ENCODE data around the gene ANKRD49.
A peak's percentile ranks its signal among the peaks of the same experiment; 100 is the strongest.
"Not testable (repeated sequence)": the region's sequence is repeated elsewhere in the genome, so short reads cannot be mapped to it uniquely, and the experiment has no call there.

The ANKRD49 gene, protein sequence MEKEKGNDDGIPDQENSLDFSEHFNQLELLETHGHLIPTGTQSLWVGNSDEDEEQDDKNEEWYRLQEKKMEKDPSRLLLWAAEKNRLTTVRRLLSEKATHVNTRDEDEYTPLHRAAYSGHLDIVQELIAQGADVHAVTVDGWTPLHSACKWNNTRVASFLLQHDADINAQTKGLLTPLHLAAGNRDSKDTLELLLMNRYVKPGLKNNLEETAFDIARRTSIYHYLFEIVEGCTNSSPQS

DNA sequence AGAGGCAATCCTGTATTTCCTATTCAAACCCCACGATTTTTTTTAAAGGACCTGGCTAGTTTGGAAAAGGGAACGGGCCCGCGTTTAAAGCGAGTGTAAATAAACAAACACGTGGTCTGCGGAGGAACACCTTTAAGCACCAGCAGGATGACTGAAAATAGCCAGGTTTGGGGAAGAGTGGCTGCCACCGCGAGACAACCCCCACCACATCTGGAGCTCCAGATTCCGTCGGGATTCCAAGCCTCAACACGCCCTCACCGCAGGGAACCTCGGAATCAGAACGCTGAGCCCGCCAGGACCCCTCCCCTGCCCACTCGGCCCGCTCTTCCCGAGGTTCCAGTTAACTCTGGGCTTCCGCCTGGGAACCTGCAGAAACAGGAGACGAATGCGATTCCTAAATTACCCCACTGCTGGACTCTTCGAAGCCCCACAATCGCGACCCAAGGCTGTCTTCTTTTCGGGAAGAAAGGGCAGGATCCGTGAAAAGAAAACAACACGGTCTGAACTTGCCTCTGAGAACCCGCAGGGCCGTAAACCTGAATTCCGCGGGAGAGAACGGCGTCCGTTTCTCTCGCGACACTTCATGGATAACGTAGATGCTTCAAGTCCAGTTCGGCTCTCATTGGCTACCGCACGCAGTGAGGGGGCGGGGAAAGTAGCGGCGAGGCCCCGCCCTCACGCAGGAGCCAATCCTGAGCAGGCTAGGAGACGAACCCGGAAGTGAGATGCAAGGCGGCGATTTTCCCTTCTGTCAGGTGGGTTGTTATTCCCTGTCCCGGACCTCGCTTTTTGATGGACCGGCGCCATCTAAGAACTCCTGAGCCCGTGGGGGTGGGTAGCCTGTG lies at the start of gene ANKRD49, which contains the start of gene MRE11:
ANKRD49 (plus strand) TSS at position 704 of the 845 bp plus-strand sequence. CDS start 2,710 bp downstream, outside the sequence.
MRE11 (minus strand) TSS at position 564 of the 845 bp plus-strand sequence. CDS start 1,043 bp downstream, outside the sequence.
- DNase-seq = peak; percentile 97

DNA sequence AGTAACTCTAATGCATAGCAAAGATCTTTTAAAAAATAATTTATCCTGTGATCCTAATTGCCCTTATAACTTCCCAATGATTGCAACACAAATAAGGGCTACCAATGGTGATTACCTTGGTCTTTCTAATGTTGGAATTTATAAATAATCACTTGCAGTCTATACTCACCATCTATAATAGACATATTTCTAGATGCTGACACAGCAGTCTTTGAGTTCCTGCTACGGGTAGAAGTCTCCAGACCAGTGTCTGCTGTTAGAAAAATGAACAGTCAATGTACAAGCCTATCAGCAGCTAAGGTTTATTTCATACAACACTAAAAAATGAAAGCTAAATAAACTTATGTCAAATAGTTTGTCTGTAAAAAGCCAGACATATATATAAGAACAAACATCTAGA lies 48.1 kb upstream of the ANKRD49 start:
- DNase-seq = no peak

DNA sequence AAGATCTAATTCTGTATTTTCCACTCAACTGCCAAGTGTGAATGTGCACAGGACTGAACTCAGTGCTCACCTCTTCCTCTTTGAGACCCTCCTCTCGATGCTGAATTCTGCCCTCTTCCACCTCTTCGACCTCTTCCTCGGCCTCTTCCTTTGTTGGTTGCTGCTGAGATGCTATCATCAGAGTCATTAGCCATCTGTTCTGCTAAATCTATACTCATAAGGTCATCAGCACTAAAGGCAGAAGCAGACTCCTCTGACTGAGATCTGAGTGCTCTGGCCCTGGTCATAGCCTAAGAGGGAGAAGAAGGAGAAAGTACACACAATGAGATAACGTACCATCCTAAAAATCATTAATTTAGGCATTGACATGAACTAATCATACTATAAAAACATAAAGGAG lies 46.6 kb upstream of the ANKRD49 start:
- DNase-seq = no peak

DNA sequence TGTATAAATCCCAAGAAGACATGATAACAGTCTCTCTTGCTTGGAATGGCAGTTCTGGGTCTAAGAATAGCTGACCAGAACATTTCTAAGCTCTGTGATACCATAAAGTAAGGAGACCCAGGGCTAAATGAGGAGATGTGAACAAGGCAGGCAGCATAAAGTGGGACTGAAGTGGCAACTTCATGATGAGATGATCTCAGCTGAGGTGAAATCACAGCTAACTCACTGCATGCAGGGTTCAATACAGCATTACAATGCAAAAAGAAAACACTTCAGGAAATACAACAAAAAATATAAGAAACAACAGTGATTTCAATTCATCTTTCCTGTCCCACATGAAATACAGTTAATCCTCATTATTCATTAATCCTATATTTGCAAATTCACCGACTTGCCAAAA lies 44.8 kb upstream of the ANKRD49 start:
- DNase-seq = no peak

DNA sequence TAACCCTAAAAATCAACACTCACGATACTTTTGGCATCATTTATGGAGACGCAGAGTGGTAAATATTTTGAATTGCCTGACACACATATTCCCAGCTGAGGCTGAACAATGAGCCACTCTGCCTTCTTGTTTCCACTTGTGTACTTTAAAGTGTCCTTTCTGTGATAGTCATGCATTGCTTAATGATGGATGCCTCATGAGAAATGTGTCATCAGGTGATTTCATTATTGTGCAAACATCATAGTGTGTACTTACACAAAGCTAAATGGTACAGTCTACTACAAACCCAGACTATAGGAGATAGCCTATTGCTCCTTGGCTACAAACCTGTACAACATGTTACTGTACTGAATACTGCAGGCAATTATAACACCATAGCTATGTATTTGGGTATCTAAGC lies 44.3 kb upstream of the ANKRD49 start:
- peak; percentile 75 for DNase-seq

DNA sequence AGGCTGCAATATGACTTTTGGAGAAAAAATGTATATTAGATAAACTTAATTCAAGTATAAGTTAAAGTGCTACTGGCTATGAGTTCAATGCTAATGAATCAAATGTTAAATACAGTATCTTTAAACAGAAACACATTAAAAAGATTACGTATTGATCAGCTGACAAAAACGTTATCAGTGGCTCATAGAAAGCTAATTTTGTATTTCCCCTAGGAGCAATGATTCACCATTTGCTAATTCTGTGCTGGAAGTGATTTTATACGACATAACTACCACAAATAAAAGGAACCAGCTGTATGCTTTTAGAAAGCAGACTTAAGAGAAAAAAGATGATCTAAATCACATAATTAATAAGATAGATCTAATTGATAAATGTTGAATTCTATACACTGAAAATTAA lies 43.7 kb upstream of the ANKRD49 start:
- no peak for DNase-seq

DNA sequence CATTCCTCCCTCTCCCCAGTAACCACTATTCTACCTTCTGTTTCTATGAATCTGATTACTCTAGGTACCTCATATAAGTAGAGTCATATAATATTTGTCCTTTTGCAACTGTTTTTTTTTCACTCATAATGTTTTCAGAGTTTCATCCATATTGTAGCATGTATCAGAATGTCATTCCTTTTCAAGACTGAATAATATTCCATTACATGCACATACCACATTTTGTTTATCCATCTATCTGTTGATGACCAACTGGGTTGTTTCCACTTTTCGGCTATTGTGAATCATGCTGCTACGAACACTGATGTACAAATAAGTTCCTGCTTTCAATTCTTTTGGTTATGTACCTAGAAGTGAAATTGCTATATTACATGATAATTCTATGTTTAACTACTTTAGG lies 40.8 kb upstream of the ANKRD49 start:
- no peak for DNase-seq

DNA sequence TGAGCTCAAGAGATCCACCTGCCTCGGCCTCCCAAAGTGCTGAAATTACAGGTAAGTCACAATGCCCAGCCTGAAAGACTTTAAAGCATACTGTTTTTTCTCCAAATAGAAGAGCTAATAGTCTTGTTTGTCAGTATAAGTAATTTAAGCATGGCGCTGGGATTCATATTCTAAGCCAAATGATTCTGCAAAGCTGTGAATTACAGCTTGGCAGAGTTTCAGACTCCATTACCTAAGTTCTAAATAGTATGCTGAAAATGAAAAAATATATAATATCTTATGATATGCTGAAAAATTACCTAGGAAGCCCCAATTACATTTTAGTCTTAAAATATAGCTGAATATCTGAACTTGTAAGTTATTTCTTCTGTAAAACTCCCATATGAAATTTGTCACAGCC lies 39.5 kb upstream of the ANKRD49 start:
- DNase-seq = no peak

DNA sequence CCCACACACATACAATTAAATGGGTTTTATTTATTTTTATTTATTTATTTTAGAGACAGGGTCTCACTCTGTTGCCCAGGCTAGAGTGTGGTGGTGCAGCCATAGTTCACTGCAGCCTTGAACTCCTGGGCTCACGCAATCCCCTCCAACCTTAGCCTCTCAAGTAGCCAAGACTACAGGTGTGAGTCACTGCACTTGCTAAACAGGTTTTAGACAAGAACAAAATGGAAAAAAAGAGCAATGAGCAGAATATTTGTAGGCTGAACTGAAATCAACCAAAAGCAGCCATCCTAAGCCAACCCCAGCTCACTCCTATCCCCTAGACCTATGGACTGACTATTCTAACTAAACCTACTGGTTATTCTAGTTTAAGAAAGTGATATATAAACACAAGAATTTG lies 37.9 kb upstream of the ANKRD49 start:
- DNase-seq = no peak

DNA sequence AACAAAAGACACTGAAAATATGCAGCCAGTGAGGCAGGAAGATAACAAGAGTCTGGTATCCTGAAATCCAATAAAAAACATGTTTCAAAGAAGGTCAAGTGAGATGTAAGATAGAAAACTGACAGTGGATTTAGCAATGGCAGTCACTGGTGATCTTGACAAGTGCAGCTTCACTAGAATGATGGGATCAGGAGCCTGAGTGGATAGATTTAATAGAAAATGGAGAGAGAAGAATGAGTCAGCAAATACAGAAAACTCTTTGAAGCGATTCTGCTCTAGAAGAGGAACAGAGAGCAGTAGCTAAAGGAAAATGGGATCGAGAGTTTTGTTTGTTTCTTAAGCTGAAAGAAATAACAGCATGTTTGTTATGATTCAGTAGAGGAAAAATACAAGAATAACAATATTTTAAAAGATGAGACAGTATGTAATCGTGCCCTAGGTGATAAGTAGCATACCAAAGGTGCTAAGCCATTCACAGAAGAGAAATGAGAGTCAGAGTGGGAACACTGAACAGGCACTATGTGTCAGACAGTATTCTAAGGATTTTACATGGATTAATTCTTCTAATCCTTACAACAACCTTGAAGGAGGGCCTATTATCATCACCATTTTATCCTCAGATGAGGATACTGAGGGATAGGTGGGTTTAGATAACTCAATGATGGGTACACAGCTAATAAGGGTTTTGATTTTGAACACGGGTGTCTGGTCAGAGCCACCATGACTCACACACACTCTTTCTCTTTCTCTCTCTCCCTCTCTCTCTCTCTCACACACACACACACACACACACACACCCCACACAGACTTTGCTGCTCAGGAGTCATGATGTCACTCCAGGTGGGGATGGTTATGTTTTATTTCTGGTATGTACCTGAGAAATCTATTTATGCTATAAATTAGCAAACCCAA lies 36.4 kb upstream of the ANKRD49 start:
- DNase-seq = no peak

DNA sequence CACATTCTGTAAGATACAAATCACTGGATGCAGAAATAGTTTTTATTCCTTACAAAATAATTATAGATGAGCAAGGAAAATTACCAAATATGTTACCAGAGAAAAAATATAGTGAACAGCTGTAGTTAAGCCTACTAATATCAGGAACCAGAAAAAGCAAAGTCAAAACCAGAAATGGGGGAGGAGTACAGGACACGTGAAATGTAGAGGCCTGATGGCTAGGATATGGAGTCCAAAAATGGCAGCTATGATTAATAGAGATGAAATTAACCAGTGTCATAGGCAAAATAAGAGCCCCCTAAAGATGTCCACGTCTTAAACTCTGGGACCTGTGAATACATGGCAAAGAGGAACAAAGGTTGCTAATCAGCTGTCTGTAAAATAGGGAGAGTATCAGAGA lies 34.2 kb upstream of the ANKRD49 start:
- no peak for DNase-seq

DNA sequence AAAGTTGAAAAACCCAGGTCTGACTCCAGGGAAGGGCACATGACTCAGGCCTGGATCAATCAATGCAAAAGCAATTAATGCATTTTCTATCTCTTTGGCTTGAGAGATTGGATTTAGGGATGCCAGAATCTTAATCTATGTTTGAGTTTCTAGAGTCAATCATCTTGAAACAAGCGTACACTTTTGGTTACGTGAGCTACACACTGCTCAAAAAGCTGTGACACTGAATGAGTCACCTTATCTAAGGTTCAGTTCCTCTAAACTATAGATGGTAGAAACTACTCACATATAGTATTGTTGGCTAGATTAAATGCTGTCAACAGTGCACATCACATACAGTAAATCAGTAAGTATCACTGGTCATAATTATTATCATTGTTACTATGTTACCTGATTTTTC lies 24.4 kb upstream of the ANKRD49 start:
- DNase-seq = no peak

DNA sequence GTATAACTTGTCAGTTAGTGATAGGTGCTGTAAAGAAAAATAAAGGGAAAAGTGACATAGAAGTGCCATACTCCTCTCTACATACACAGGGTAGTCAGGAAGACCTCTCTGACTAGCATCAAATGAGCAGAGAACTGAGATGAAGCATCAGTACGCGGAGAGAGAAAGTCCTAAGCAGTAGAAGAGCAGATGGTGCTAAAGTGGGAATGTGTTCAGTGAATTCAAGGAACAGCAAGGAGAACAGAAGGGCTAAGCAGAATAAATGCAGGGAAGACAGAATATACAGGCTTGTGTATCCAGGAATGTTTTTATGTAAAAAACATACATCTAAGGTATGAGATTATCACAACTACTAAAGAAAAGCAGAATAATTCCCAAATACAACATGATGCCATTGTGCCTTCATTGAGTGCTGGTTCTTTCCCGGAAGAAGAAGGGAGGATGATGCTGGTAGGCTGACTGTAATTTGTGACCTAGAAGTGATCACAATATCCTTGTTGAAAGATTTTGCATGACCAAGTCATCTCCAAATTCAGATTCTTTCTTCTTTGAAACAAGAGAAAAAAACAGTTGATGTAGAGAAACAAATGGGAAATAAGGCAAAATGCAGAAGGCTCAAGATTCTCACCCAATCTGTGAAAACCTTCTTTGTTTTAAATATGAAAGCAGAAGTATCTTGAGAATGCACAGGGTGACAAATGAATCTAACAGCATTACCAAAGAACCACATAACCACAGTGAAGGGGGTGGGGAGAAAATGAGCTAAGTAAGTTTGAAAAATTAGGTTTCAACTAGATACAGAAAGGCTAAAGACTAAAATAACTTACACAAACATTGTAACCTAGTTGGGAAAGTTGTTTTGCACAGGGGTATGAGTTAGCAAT lies 20.6 kb upstream of the ANKRD49 start:
- DNase-seq = no peak

DNA sequence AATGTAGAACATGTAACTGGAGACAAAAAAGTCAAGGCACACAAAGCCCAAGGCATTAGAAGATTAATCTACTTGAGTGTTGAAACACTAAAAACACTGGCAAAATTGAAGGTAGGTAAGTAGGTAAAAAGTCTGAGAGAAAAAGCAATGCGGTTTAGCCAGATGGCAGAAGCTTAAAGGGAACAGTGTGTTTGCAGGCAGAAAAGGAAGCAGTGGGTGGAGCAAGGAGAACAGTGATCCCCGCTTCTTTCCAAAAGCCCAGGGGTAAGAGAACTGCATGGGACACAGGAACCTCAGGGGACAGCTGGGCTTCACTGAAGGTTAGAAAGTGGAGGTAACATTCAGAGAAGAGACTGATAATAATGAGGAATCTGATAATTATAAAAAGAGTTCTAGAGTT lies 16.2 kb upstream of the ANKRD49 start:
- DNase-seq = no peak

DNA sequence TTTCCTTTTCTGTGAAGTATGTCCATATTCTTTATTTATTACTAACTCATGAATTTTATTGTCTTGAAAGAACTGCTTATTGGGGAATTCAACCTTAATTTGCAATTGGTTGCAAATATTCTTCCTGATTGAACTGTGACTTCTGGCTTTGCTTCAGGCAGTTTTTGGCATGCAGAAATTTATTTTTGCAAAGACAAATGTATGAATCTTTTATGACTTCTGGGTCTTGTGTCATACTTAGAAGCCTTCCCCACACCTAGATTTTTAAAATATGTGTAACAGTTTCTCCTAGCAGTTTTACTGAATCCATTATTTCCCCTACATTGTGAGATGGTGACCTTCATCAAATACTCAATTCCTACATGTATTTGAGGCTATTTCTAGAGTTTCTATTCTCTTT lies 12.4 kb upstream of the ANKRD49 start:
- DNase-seq = no peak

DNA sequence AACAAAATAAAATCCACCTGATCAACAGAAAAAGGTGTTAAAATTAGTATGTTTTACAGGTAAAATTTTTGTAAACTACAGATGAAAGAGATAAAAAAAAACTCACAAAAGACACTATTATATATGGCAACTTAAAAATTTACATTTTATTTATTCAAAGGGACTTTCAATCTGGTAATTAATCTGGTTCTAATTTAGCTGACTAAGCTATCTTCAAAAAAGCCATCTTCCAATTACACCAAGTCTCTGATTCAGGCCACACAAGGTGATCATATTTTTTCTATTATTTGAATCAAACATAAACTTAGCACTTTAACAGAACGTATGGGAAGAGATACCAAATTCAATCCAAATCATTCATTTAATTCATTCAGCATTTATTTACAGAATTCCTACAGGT lies 7.7 kb upstream of the ANKRD49 start:
- no peak for DNase-seq

DNA sequence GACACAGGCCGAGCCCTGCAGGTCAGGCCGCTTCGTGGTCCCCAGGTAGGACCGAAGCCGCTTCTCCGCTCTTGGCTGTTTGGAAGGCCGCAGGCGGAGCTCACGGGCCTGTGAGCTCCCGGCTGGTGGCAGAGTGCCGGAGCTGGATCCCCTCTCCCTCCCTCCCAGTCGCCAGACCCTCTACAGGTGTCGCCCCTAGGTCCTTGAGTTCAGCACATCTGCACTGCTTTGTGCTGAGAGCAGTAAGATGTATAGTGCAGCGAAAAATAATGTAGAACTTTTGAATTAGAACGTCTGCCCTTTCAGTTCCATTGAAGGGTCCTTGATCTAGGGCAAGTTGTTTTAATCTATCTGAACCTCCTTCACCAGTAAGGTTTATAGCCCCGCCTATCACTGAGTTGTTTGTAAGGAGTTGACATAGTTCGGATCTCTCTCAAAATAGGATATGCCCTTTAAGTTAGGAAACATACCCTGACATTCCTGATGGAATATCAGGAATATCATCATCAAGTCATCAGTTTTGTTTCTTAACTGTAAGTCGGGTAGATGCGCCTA lies 419 bp downstream of the ANKRD49 start:
- DNase-seq = no peak

DNA sequence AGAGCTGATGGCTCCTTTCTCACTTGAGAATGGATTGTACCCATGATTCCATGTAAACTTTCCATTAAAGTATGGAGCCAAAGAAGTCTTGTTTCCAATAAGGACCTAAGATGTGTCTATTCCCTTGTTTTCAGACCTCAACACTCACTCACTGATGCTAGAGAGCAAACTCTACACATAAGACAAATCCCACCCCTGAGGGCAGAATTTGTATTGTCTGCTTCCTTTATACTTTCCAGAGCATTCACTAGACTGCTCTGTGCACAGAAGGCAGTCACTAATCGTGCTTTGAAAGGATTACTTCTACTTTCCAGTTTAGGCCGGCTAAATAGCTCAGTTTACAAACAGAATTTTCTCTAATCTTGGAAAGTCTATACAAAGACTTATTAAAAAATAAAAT lies 6.4 kb downstream of the ANKRD49 start:
- no peak for DNase-seq

DNA sequence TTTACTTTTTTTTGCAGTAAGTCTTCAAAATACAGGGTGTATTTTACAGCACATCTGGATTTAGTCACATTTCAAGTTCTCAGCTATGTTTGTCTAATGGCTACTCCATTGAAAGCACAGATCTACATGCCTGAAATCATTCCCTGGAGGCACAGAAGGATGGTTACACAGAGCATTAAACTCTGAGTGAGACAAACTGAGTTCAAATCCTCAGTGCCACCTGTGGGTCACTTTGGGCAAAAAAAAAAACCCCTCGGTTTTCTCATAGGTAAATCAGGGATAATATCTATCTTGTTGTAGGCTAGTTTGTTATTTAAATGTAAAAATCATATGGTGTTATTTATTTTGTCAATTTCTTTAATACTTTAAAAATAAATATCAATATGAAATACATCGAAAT lies 7.7 kb downstream of the ANKRD49 start:
- no peak for DNase-seq

DNA sequence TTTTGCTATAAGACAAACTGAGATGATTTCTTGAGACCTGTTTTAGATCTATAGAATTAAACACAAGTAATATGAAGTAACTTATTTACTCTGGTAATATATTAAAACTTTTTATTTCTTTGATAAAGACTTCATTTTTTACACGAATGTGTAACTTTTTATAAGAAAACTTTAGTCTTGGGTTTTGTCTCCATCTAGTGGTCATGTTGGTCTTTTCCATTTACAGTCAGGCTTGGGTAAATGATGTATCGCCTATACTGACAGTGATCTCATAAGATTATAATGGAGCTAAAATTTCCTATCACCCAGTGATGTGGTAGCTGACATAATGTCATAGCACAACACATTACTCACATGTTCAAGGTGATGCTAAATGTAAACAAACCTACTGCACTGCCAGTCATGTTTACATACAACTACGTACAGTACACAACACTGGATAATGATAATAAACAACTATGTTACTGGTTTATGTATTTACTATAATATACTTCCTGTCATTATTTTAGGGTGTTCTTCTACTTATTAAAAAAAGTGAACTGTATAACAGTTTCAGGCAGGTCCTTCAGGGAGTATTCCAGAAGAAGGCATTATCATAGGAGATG lies 11.0 kb downstream of the ANKRD49 start:
- DNase-seq = no peak

DNA sequence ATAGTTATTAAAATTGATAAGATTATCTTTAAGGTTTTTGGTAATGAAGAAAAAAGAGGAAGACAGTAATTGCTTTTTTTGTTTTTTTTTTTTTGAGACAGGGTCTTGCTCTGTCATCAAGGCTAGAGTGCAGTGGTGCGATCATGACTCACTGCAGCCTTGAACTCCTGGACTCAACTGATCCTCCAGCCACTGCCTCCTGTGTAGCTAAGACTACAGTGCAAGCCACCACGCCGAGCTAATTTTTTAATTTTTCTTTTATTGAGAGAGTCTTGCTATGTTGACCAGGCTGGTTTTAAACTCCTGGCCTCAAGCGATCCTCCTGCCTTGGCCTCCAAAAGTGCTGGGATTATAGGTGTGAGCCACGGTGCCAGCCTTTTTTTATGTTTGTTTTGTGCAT lies 12.7 kb downstream of the ANKRD49 start:
- not testable (repeated sequence) for DNase-seq

DNA sequence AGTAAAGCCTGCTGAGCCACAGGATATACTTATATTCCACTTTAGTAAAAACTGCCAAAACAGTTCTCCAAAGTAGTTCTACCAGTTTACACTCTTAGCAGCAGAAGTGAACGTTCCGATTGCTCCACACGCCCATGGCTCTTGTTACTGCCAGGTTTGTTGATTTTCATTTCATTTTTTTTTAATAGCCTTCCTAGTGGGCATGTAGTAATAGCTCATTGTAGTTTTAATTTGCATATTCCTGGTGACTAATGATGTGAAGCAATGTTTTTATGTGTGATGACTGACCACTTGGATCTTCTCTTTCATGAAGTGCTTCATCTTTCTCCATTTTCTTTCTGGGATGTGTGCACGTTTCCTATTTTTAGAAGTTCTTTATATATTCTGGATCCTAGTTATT lies 13.7 kb downstream of the ANKRD49 start:
- no peak for DNase-seq
